GM19035 (cell line): ENCODE data around the gene PRR23A.

Experiments used
- ATAC-seq: cut with Tn5 transposase; IDR thresholded peaks from one replicate; pipeline ENCODE4 v1.9.1; 2021; ENCODE audit not compliant: unreplicated experiment

The PRR23A gene

GRCh38 chr3:138974462-138974861, 31.6 kb downstream of the PRR23A start:
- no peak for ATAC-seq

GRCh38 chr3:138972941-138973340, 33.1 kb downstream of the PRR23A start:
- no peak for ATAC-seq

GRCh38 chr3:138971766-138972320, 34.2 kb downstream of the PRR23A start:
- ATAC-seq = no peak

GRCh38 chr3:138964923-138965322, 41.1 kb downstream of the PRR23A start:
- ATAC-seq = no peak

DNA sequence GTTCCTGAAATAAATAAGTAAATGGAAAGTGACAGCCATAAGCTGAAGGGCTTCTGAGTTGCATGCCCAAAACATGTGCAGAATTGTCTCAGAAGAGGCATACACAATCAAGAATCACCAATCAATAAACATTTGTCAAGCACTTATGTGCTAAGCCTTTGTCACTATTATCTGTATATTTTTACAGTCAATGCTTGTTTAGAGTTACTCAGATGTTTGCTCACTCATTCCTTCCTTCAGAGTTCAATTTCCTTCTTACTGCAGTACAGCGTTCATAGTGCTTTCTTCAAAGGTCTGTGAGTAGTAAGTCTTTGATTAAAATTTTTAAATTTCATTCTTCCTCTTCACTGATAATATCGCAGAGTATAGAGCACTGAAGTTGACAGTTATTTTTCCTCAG, 41.8 kb downstream of the PRR23A start:
- no peak for ATAC-seq

GRCh38 chr3:138962854-138963560, 43.1 kb downstream of the PRR23A start:
- ATAC-seq = no peak

GRCh38 chr3:138960417-138960852, 45.6 kb downstream of the PRR23A start:
- no peak for ATAC-seq
